ENCODE results near the gene ACP3. TPM values are rescaled to one million over a fixed set of nuclear protein-coding genes. Genes with fewer than 3 reads are reported as not detected.
"Not testable (repeated sequence)": the region's sequence is repeated elsewhere in the genome, so short reads cannot be mapped to it uniquely, and the experiment has no call there.

ACP3 gene
- total RNA-seq, 1 donor from 2014 or later: 9.1 TPM

DNA sequence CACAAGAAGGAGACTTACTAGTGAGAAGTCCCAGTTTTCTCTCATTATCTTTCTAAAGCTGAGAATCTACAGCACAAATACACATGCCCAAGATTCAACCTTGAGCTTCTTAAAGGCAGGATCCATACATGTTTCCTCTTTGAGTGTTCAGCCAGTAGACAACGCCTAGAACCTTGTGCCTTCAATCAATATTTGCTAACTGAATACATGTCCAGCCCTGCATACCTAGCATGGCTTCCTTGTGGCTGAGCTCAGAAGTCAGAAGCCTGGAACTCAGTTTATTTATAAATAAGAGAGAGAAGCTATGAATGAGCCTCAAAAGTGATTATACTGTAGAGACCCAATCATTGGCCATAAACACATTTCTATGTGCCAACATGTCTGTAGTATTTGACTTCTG is 43.5 kb downstream of the ACP3 start:
- no peaks in the 10 kb centered on the region for H3K27me3 Mint-ChIP-seq
- no peak overlapping the region for H3K4me3 Mint-ChIP-seq (ENCODE audit: low read depth)
- no peaks in the 10 kb centered on the region for H3K36me3 Mint-ChIP-seq (ENCODE audit: insufficient read depth)
- DNase-seq (ENCODE audit: low spot score, unreplicated experiment): no peak
- no peak overlapping the region for H3K27ac Mint-ChIP-seq
- H3K4me1 Mint-ChIP-seq (ENCODE audit: low read depth): peaks cover 6% of the 10 kb centered on the region
- H3K9me3 Mint-ChIP-seq (ENCODE audit: low read depth): no peaks in the 10 kb centered on the region
- TF ChIP-seq CTCF (IDR thresholded peaks at IDR 0.05; ENCODE audit: unreplicated experiment): no peak

DNA sequence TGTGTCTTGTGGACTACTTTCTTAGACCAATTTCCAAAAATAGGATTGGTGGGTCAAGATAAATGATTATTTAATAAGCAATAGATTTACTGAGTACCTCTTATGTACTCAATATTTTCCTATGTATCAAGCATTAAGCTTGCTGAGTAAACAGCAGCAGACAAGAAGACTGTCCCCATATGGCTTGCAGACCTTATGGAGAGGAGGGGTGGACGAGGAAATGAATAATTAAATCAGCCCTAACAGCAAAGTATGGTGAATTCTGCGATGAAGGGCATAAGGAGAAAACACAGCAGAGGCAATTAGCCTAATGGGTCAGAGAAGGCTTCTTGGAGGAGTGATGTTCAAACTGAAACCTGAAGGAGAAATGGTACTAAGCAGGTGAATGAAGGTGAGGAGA is 45.1 kb downstream of the ACP3 start:
- no peaks in the 10 kb centered on the region for H3K27me3 Mint-ChIP-seq
- no peaks in the 10 kb centered on the region for H3K36me3 Mint-ChIP-seq (ENCODE audit: insufficient read depth)
- no peak for DNase-seq (ENCODE audit: low spot score, unreplicated experiment)
- H3K27ac Mint-ChIP-seq: no peak overlapping the region
- H3K9me3 Mint-ChIP-seq (ENCODE audit: low read depth): no peaks in the 10 kb centered on the region
- H3K4me1 Mint-ChIP-seq (ENCODE audit: low read depth): no peaks in the 10 kb centered on the region
- H3K4me3 Mint-ChIP-seq (ENCODE audit: low read depth): no peak overlapping the region
- TF ChIP-seq CTCF (IDR thresholded peaks at IDR 0.05; ENCODE audit: unreplicated experiment): no peak

- no peak overlapping the region for H3K27ac Mint-ChIP-seq
- no peak overlapping the region for H3K4me3 Mint-ChIP-seq (ENCODE audit: low read depth)
- no peaks in the 10 kb centered on the region for H3K9me3 Mint-ChIP-seq (ENCODE audit: low read depth)
- no peak for TF ChIP-seq CTCF (IDR thresholded peaks at IDR 0.05; ENCODE audit: unreplicated experiment)
- H3K4me1 Mint-ChIP-seq (ENCODE audit: low read depth): no peaks in the 10 kb centered on the region
- DNase-seq (ENCODE audit: low spot score, unreplicated experiment): no peak
- no peaks in the 10 kb centered on the region for H3K27me3 Mint-ChIP-seq
- no peaks in the 10 kb centered on the region for H3K36me3 Mint-ChIP-seq (ENCODE audit: insufficient read depth)
Observed at GRCh38 chr3:132368515-132368914, 51.3 kb downstream of the ACP3 start.

DNA sequence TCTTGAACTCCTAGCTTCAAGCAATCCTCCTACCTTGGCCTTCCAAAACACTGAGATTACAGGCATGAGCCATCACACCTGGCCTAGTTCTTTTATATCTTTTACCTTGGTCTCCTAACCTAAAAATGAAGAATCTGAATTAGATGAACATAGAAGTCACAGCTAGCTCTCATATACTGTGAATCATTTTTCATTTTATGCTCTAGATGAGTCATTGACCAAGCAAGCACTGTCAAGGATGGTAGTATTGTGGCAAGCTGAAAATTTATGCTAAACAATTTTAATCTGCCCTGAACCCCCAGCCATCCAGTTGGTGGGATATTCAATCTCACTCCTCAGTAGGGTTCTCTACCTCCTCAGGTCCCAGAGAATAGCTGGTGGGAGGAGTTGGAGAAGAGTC is 51.8 kb downstream of the ACP3 start:
- TF ChIP-seq CTCF (IDR thresholded peaks at IDR 0.05; ENCODE audit: unreplicated experiment): no peak
- no peaks in the 10 kb centered on the region for H3K4me1 Mint-ChIP-seq (ENCODE audit: low read depth)
- H3K36me3 Mint-ChIP-seq (ENCODE audit: insufficient read depth): no peaks in the 10 kb centered on the region
- no peak for DNase-seq (ENCODE audit: low spot score, unreplicated experiment)
- no peaks in the 10 kb centered on the region for H3K27me3 Mint-ChIP-seq
- H3K27ac Mint-ChIP-seq: no peak overlapping the region
- H3K4me3 Mint-ChIP-seq (ENCODE audit: low read depth): no peak overlapping the region
- no peaks in the 10 kb centered on the region for H3K9me3 Mint-ChIP-seq (ENCODE audit: low read depth)

DNA sequence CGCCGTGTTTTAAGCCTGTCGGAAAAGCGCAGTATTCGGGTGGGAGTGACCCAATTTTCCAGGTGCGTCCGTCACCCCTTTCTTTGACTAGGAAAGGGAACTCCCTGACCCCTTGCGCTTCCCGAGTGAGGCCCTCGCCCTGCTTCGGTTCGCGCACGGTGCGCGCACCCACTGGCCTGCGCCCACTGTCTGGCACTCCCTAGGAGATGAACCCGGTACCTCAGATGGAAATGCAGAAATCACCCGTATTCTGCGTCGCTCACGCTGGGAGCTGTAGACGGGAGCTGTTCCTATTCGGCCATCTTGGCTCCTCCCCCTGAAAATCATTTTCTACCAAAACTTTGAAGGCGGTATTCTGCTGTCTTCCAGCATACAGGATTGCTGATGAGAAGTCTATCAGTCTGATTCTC is 59.7 kb downstream of the ACP3 start:
- not testable (repeated sequence) for H3K36me3 Mint-ChIP-seq (ENCODE audit: insufficient read depth); H3K4me1 Mint-ChIP-seq (ENCODE audit: low read depth); H3K27me3 Mint-ChIP-seq; DNase-seq (ENCODE audit: low spot score, unreplicated experiment)
- Mint-ChIP-seq H3K27ac (peak overlapping the region; percentile 97), H3K9me3 (ENCODE audit: low read depth) (peaks cover 19% of the 10 kb centered on the region), H3K4me3 (ENCODE audit: low read depth) (peak overlapping the region; percentile 91)

GRCh38 chr3:132378048-132378762 is 61.0 kb downstream of the ACP3 start:
- Mint-ChIP-seq H3K4me1 (ENCODE audit: low read depth) (peaks cover 6% of the 10 kb centered on the region), H3K9me3 (ENCODE audit: low read depth) (peaks cover 19% of the 10 kb centered on the region), H3K4me3 (ENCODE audit: low read depth) (peak overlapping the region; percentile 47), H3K27ac (peak overlapping the region; percentile 57), H3K27me3 (no peaks in the 10 kb centered on the region), H3K36me3 (ENCODE audit: insufficient read depth) (peaks cover 6% of the 10 kb centered on the region)
- DNase-seq (ENCODE audit: low spot score, unreplicated experiment): no peak
- no peak for TF ChIP-seq CTCF (IDR thresholded peaks at IDR 0.05; ENCODE audit: unreplicated experiment)
